ENCODE results near the gene WSCD2. TPM values are rescaled to one million over a fixed set of nuclear protein-coding genes. Genes with fewer than 3 reads are reported as not detected.

The WSCD2 gene
- total RNA-seq, 2 experiments from 2014 or later: not detected

GRCh38 chr12:108252523-108252922 is 123.4 kb downstream of the WSCD2 start:
- intact Hi-C loops (cut with DNase I, micrococcal nuclease): no loop called here
- no peak for ATAC-seq (ENCODE audit: poor library complexity)

DNA sequence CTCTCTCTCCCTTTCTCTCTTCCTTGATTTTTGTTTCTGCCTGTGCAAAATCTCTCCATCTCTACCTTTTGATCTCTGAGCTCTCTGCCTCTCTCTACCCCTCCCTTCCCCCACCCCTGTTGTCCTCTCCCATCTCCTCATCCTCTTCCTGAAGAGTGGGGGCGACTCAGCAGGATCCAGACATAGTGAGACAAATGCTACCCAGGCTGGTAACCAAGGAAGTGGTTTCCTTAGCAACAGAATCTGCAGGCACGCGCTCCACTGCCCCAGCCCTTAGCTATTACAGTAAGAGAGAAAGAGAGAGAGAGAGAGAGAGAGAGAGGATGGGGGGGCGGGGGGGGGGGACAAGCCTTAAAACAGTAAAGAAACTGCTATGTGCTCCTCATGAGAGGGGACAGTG is 124.5 kb downstream of the WSCD2 start:
- Mint-ChIP-seq H3K4me3 (no peak overlapping the region), H3K27me3 (peaks cover 48% of the 10 kb centered on the region), H3K4me1 (ENCODE audit: low read depth) (no peaks in the 10 kb centered on the region), H3K36me3 (ENCODE audit: low read depth) (no peaks in the 10 kb centered on the region), H3K27ac (no peak overlapping the region), H3K9me3 (no peaks in the 10 kb centered on the region)
- H3K4me3 ChIP-seq (ENCODE audit: low read length): no peak overlapping the region
- DNase-seq (peak in 1 of 14 experiments; percentile 9), ATAC-seq (ENCODE audit: poor library complexity) (no peak)
- H3K36me3 ChIP-seq (ENCODE audit: insufficient read depth, low read length): no peaks in the 10 kb centered on the region
- H3K27me3 ChIP-seq (ENCODE audit: control insufficient read depth in 1 of 2, insufficient read depth in 2 of 2, low read length in 2 of 2): peaks cover 5 to 6% of the 10 kb centered on the region in 2 experiments
- CTCF ChIA-PET: no interaction called here
- H3K9me3 ChIP-seq (ENCODE audit: control insufficient read depth in 1 of 2, insufficient read depth in 1 of 2, low read length in 2 of 2): no peaks in the 10 kb centered on the region
- POLR2A ChIA-PET: no interaction called here
- intact Hi-C loops (cut with DNase I, micrococcal nuclease): no loop called here
- TF ChIP-seq, protein P1, sequence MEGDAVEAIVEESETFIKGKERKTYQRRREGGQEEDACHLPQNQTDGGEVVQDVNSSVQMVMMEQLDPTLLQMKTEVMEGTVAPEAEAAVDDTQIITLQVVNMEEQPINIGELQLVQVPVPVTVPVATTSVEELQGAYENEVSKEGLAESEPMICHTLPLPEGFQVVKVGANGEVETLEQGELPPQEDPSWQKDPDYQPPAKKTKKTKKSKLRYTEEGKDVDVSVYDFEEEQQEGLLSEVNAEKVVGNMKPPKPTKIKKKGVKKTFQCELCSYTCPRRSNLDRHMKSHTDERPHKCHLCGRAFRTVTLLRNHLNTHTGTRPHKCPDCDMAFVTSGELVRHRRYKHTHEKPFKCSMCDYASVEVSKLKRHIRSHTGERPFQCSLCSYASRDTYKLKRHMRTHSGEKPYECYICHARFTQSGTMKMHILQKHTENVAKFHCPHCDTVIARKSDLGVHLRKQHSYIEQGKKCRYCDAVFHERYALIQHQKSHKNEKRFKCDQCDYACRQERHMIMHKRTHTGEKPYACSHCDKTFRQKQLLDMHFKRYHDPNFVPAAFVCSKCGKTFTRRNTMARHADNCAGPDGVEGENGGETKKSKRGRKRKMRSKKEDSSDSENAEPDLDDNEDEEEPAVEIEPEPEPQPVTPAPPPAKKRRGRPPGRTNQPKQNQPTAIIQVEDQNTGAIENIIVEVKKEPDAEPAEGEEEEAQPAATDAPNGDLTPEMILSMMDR (IDR thresholded peaks at IDR 0.05): no peak
- no peaks in the 10 kb centered on the region for H3K4me1 ChIP-seq (ENCODE audit: insufficient read depth, low read length)
- H3K27ac ChIP-seq (ENCODE audit: low read depth in 1 of 2, low read length in 2 of 2): no peak overlapping the region

More at GRCh38 chr12:108252523-108252922, 123.4 kb downstream of the WSCD2 start:
- no peaks in the 10 kb centered on the region for H3K9me3 ChIP-seq (ENCODE audit: control insufficient read depth in 1 of 2, insufficient read depth in 1 of 2, low read length in 2 of 2)
- peaks cover 6 to 10% of the 10 kb centered on the region in 2 experiments for H3K27me3 ChIP-seq (ENCODE audit: control insufficient read depth in 1 of 2, insufficient read depth in 2 of 2, low read length in 2 of 2)
- ChIA-PET CTCF (no interaction called here), POLR2A (no interaction called here)
- Mint-ChIP-seq H3K27ac (no peak overlapping the region), H3K27me3 (peaks cover 50% of the 10 kb centered on the region), H3K9me3 (no peaks in the 10 kb centered on the region), H3K4me1 (ENCODE audit: low read depth) (no peaks in the 10 kb centered on the region), H3K36me3 (ENCODE audit: low read depth) (no peaks in the 10 kb centered on the region), H3K4me3 (no peak overlapping the region)
- no peaks in the 10 kb centered on the region for H3K4me1 ChIP-seq (ENCODE audit: insufficient read depth, low read length)
- TF ChIP-seq, protein P1 (IDR thresholded peaks at IDR 0.05): no peak
- no peak overlapping the region for H3K27ac ChIP-seq (ENCODE audit: low read depth in 1 of 2, low read length in 2 of 2)
- DNase-seq: no peak
- H3K36me3 ChIP-seq (ENCODE audit: insufficient read depth, low read length): no peaks in the 10 kb centered on the region
- H3K4me3 ChIP-seq (ENCODE audit: low read length): no peak overlapping the region

GRCh38 chr12:108254030-108254429 is 124.9 kb downstream of the WSCD2 start:
- Histone ChIP-seq H3K27me3 (ENCODE audit: control insufficient read depth in 1 of 2, insufficient read depth in 2 of 2, low read length in 2 of 2) (peaks cover 2 to 6% of the 10 kb centered on the region in 2 experiments), H3K27ac (ENCODE audit: low read depth in 1 of 2, low read length in 2 of 2) (no peak overlapping the region), H3K4me1 (ENCODE audit: insufficient read depth, low read length) (no peaks in the 10 kb centered on the region), H3K9me3 (ENCODE audit: control insufficient read depth in 1 of 2, insufficient read depth in 1 of 2, low read length in 2 of 2) (no peaks in the 10 kb centered on the region), H3K4me3 (ENCODE audit: low read length) (no peak overlapping the region), H3K36me3 (ENCODE audit: insufficient read depth, low read length) (no peaks in the 10 kb centered on the region)
- peaks cover 43% of the 10 kb centered on the region for H3K27me3 Mint-ChIP-seq
- ChIA-PET CTCF (no interaction called here), POLR2A (no interaction called here)
- H3K36me3 Mint-ChIP-seq (ENCODE audit: low read depth): no peaks in the 10 kb centered on the region
- no peaks in the 10 kb centered on the region for H3K9me3 Mint-ChIP-seq
- ATAC-seq (ENCODE audit: poor library complexity): no peak
- TF ChIP-seq, protein P1 (IDR thresholded peaks at IDR 0.05): no peak
- no peak for DNase-seq
- H3K27ac Mint-ChIP-seq: no peak overlapping the region
- H3K4me3 Mint-ChIP-seq: no peak overlapping the region
- intact Hi-C loops (cut with DNase I, micrococcal nuclease): no loop called here
- H3K4me1 Mint-ChIP-seq (ENCODE audit: low read depth): no peaks in the 10 kb centered on the region

All from CD4-positive, alpha-beta T cell (primary cell).